GM18867 (cell line): Measurements from ENCODE around the gene C6orf120.
A peak's percentile ranks its signal among the peaks of the same experiment; 100 is the strongest.
"Not testable (repeated sequence)": the region's sequence is repeated elsewhere in the genome, so short reads cannot be mapped to it uniquely, and the experiment has no call there.

ENCODE experiments used
- ATAC-seq: cut with Tn5 transposase; IDR thresholded peaks from one replicate; pipeline ENCODE4 v1.9.1; 2021; ENCODE audit warnings: mild to moderate bottlenecking, moderate library complexity; ENCODE audit not compliant: unreplicated experiment

C6orf120 gene

GRCh38 chr6:169678342-169678741, 23.6 kb upstream of the C6orf120 start:
- no peak for ATAC-seq

- ATAC-seq = no peak
Measured at GRCh38 chr6:169684056-169684455, 17.9 kb upstream of the C6orf120 start.

DNA sequence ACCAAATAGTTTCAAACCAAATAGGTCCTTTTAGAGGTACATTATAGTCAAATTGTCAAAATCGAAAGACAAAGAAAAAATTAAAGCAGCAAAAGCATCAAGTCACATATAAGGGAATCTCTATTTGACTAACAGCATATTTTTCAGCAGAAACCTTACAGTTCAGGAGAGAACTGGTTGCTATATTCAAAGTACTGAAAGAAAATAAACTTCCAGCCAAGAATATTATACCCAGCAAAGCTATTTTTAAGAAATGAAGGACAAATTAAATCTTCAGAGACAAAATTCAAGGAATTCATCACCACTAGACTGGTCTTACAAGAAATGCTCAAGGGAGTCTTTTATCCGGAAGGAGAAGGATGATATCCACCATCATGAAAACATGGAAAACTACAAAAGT, 16.1 kb upstream of the C6orf120 start:
- ATAC-seq = no peak

GRCh38 chr6:169689287-169689686, 12.6 kb upstream of the C6orf120 start:
- ATAC-seq = no peak

DNA sequence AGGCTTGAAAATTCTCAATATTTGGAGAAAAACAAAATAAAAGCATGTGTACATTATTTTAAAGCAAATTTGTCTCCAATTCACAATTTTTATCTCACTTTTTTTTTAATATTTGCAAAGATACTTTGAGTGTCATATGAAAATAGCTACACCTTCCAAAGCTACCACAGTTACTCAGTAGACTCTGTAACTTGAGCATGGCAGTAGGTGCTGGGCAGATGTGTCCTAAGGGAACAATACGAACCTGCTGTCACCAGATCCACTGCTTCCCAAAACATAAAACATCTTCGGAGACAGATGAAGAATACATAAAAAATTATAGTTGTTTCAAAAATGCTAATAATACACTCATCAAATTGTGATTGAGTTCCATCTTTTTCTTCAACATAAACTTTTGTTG, 10.7 kb upstream of the C6orf120 start:
- ATAC-seq = no peak

- ATAC-seq = no peak
Measured at GRCh38 chr6:169692516-169692915, 9.4 kb upstream of the C6orf120 start.

- ATAC-seq = no peak
Measured at GRCh38 chr6:169695131-169695530, 6.8 kb upstream of the C6orf120 start.

DNA sequence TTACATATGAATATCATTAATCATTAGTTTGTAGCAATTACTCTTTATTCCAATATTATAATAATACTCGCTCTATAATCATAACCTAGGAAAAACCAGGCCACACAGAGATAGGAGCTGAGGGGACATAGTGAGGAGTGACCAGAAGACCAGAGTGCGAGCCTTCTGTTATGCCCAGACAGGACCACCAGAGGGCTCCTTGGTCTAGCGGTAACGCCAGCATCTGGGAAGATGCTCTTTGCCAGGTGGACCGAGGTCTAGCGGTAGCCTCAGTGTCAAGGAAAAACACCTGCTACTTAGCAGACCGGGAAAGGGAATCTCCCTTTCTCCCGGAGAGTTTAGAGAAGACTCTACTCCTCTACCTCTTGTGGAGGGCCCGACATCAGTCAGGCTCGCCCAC, 4.8 kb upstream of the C6orf120 start:
- not testable (repeated sequence) for ATAC-seq

DNA sequence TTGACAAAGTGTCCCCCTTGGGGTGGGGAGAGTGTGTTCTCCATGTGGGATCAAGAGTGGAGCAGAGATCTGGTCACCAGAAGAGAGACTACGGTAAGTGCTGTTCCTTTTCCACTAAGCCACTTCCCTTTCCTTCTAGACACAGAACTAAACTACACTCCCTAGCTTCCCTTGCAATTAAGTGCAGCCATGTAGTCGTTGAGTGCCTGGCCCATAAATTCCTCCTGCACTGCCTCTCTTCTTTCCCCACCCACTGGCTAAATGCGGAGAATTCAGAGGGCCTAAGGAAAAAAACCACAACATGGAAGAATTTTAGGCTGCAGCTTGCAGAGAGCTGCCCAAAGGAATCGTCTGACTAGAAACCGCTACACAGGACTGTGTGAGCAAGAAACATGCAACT, 1.6 kb upstream of the C6orf120 start:
- ATAC-seq = no peak

- peak; percentile 2 for ATAC-seq
Measured at GRCh38 chr6:169701311-169701953, 494 bp upstream of the C6orf120 start.

GRCh38 chr6:169702840-169703246, 917 bp downstream of the C6orf120 start:
- peak; percentile 20 for ATAC-seq

GRCh38 chr6:169707772-169708171, 5.8 kb downstream of the C6orf120 start:
- ATAC-seq = no peak

GRCh38 chr6:169709293-169709692, 7.4 kb downstream of the C6orf120 start:
- ATAC-seq = no peak

DNA sequence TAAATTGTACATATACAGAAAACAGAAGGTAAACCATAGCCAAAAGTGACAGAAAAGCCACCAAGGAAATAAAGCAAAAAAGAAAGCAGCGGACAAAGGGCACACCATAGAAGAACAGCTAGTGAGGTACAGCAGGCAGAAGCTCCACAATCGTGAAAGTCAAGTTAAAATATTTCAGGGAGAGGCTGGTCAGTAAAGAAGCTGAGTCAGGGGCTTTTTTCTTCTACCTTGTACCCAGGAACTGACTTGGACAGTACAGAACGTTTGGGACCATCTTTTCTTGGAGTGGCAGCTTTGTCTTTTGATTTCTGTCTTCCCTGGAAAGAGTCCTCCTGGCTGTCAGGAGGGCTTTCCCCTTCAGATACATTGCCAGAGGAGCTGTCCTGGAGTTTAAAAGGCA, 8.1 kb downstream of the C6orf120 start:
- no peak for ATAC-seq

- ATAC-seq = no peak
Measured at GRCh38 chr6:169714178-169714577, 12.3 kb downstream of the C6orf120 start.

DNA sequence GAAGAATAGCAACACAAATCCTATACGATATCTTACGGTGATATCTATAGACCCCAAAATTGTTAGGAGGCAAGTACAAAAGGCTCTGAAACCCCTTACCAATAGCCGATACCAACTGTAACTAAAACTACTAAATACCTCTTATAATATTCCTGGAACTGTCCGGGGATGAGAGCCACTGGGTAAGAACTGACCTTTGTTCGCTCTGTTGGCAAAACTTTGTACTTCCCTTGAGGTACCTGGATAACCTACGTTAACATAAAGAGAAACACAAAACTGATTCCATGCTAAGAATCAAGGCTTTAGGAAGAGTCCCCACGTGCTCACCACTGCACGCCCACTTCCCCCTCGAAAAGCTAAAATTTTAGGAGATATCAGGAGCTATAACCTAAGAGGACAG, 12.7 kb downstream of the C6orf120 start:
- no peak for ATAC-seq

DNA sequence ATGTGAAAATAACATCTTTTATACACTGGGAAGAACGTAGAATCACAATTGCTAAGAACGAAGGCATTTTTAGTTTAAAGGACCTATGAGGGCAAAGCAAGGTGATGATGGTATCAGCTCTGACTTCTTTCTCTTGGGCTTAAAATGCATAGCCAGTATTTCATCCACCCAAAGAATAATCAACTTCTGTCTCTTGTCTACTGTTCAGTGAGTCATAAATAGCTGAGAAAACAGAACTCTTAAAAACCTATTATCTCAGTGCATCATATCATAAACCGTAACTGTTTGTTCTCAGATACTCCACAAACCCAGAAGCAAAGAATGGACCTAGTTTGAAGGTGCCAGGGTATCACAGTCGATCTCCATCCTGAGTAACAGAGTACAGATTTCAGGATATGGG, 17.2 kb downstream of the C6orf120 start:
- ATAC-seq = no peak

DNA sequence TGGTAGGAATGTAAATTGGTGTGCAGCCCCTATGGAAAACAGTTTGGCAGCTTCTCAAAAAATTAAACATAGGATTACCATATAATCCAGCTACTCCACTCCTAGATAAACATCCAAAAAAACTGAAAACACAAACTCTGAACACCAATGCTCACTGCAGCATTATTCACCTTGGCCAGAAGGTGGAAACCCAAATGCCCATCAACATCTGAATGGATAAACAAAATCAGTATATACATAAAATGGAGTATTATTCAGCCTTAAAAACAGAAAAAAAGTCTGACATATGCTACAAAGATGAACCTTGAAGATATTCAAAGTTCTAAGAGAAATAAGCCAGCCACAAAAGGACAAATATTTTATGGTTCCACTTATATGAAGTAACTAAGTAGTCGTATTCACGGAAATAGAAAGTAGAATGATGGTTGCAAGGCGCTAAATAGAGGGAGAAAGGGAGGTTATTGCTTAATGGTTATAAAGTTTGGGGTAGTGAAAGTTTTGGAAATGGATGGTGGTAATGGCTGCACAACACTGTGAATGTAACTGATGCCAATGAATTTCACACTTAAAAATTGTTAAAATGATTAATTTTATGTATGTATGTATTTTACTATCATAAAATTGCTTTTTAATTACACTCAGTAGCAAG, 18.4 kb downstream of the C6orf120 start:
- ATAC-seq = no peak

DNA sequence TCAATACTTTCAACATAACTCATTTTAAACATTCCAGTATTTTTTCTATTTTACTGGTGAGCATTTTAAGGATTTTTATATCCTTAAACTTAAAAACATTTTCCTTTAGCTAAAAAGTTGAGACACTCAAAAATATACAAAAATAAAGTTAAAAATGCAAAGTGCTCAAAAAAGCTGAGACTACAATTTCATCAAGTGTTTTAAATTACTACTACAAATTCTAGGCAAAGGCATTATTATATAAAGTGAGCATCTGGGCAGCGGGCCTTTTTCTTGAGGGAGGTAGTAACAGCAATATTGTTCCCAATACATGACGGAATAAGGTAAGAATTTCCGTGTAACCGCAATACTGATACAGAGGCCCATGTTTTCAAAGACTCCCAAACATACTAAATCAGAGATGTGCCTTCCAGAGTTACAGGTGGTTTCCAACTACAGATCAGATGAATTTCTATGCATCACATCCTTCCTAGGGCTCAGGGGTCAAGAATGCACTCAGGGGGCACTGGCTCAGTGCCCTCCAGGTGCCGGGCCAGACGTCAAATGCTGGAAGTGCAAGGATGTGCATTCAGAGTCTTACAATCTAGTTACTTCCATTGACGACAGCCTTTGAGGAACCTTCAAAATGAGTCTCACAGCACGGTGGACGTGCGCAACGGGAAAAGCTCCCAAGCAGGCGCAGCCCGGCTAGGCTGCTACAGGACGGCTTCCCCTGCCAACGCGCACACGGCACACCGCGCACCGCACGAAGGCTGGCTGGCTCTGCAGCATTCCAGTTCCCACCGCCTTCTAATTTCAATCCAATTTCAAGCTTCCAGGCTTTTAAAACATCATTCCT, 20.7 kb downstream of the C6orf120 start:
- peak; percentile 16 for ATAC-seq

DNA sequence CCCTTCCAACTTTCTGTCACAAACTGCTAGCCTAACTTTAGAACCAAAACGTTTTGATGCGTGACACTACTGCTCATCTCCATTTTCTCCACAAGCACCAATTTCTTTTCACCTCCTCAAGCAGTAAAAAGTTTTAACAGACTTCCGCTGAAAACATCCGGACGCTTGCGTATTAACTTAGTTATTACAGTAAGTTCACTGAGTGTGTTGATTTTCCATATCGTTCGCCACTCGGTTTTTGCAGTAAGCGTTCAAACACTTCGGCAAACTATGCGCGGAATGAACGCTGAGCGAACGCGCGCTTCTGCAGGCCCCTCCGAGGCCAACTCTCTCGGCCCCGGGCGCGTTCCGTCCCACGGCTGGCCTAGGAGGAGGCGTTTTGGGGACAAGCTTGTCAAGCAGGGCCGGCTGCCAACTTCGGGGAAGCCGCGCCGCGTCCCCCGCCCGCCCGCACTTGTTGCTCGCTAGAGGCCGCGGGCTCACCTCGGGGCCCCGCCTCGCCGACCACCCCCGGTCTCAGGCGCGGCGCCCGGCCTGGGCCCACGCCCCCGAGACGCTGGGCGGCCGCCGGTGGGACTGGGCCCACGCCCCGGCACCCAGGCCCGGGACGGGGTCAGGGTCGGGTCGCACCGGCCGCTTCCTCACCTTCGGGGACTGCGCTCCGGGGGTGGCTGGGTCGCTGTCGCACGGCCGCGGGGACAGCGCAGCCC, 21.4 kb downstream of the C6orf120 start:
- ATAC-seq = peak; percentile 35

- peak; percentile 45 for ATAC-seq
Measured at GRCh38 chr6:169723991-169724493, 22.1 kb downstream of the C6orf120 start.
